HepG2 (cell line): ENCODE data around the gene NDUFAF3. TPM values are rescaled to one million over a fixed set of nuclear protein-coding genes. Genes with fewer than 3 reads are reported as not detected.

ENCODE experiments used
- ATF7-NPFF ChIP-seq: sonication (generic); formaldehyde crosslinking; IDR thresholded peaks from 2 replicates; pipeline ENCODE4 v1.8.1; 2023; ENCODE audit warnings: mild to moderate bottlenecking, low read depth, missing genetic modification reagents, moderate library complexity
- CEBPZ ChIP-seq: IDR thresholded peaks from 2 replicates; pipeline ENCODE4 v1.6.1; 2012; ENCODE audit warnings: low read length, improper control_type of control experiment
- HDAC1 ChIP-seq: sonication (generic); formaldehyde crosslinking; IDR thresholded peaks from 2 replicates; pipeline ENCODE4 v1.5.1; 2020; ENCODE audit warnings: mild to moderate bottlenecking, missing genetic modification reagents
- IRF1 ChIP-seq: sonication (generic); formaldehyde crosslinking; IDR thresholded peaks from 2 replicates; pipeline ENCODE4 v1.4.0; 2020; ENCODE audit warnings: low read depth, mild to moderate bottlenecking, missing genetic modification reagents
- KLF16 ChIP-seq, 2 experiments: sonication (generic) in 1 of 2; formaldehyde crosslinking in 1 of 2; IDR thresholded peaks; 2 replicates each; pipeline versions ENCODE4 v1.6.1 to v1.8.0; 2016 to 2023; ENCODE audit warnings: missing genetic modification reagents in 2 of 2, missing compliant biosample characterization in 1 of 2
- MXD1 ChIP-seq: sonication (generic); formaldehyde crosslinking; IDR thresholded peaks from 2 replicates; pipeline ENCODE4 v1.4.0; 2020; ENCODE audit warnings: mild to moderate bottlenecking, missing genetic modification reagents
- NR2F2 ChIP-seq: IDR thresholded peaks from 2 replicates; pipeline ENCODE4 v1.6.1; 2012; ENCODE audit warnings: low read depth, inconsistent platforms, borderline replicate concordance
- PTBP1 ChIP-seq: fragments of 200-400 bp; formaldehyde crosslinking; IDR thresholded peaks from 2 replicates; pipeline ENCODE4 v1.6.1; 2018; ENCODE audit warnings: low read length, low read depth; ENCODE audit not compliant: poor library complexity, severe bottlenecking
- SMC3 ChIP-seq: IDR thresholded peaks from 2 replicates; pipeline ENCODE4 v1.6.1; 2011; ENCODE audit warnings: low read length, improper control_type of control experiment
- SOX5 ChIP-seq: IDR thresholded peaks from 2 replicates; pipeline ENCODE4 v1.6.1; 2016; ENCODE audit warnings: borderline replicate concordance
- SP2 ChIP-seq: sonication (generic); formaldehyde crosslinking; IDR thresholded peaks from 2 replicates; pipeline ENCODE4 v1.5.1; 2020; ENCODE audit warnings: mild to moderate bottlenecking, missing genetic modification reagents
- ZBTB26 ChIP-seq: IDR thresholded peaks from 2 replicates; pipeline ENCODE4 v1.6.1; 2016; ENCODE audit warnings: missing compliant biosample characterization, missing genetic modification reagents, borderline replicate concordance
- ZKSCAN8 ChIP-seq: IDR thresholded peaks from 2 replicates; pipeline ENCODE4 v1.6.1; 2016; ENCODE audit warnings: borderline replicate concordance, missing genetic modification reagents, missing compliant biosample characterization
- ZNF205 ChIP-seq: IDR thresholded peaks from 2 replicates; pipeline ENCODE4 v1.6.1; 2018; ENCODE audit warnings: missing biosample characterization, missing genetic modification reagents
- ZNF687 ChIP-seq: sonication (generic); formaldehyde crosslinking; IDR thresholded peaks from 2 replicates; pipeline ENCODE4 v1.5.1; 2020; ENCODE audit warnings: mild to moderate bottlenecking, missing genetic modification reagents, moderate library complexity
- ZNF747 ChIP-seq: sonication (generic); formaldehyde crosslinking; IDR thresholded peaks from 2 replicates; pipeline ENCODE4 v1.8.1; 2023; ENCODE audit warnings: missing genetic modification reagents, mild to moderate bottlenecking, borderline replicate concordance
- ZNF792 ChIP-seq: IDR thresholded peaks from 2 replicates; pipeline ENCODE4 v1.6.1; 2016
- polyA plus RNA-seq, 8 experiments: library from polyadenylated mRNA; depleted of rRNA in 3 of 8; stranded (reverse) in 7 of 8; unstranded in 1 of 8; fragments of >200 nt; fragmentation: Illumina TruSeq in 4 of 8; extraction: Trizol in 4 of 8; gene quantifications; 2 replicates each; pipeline versions ENCODE4 v1.2.1 to v1.2.3, GENCODE V29; 2011 to 2016; ENCODE audit warnings: low read depth in 4 of 8, missing spikeins in 1 of 8, mixed read lengths in 1 of 8; ENCODE audit not compliant: insufficient read depth in 1 of 8
- total RNA-seq, 5 experiments: library from RNA; depleted of rRNA; stranded (reverse); fragments of >200 nt; fragmentation: Illumina TruSeq; extraction: Trizol; gene quantifications; 2 replicates each; pipeline ENCODE4 v1.2.3, GENCODE V29; 2016; ENCODE audit warnings: low read depth in 1 of 5

The NDUFAF3 gene
- total and polyA plus RNA-seq, 2 of the 13 experiments (the other 11 are each of a cell fraction or from before 2014, with no cell fraction given), result 39.0 to 50.0 TPM

GRCh38 chr3:49021813-49022687 lies at the start of gene NDUFAF3 (continued):
- no peak for TF ChIP-seq PTBP1
- TF ChIP-seq ZNF792 (CRISPR knock-in tag), result no peak; the same call in 1 of the 2 replicates
- peak; percentile 88 for TF ChIP-seq HDAC1 (CRISPR knock-in tag)
- peak; percentile 92 for TF ChIP-seq ZNF747 (CRISPR knock-in tag)
- no peak; a peak in 2 of 4 replicates for TF ChIP-seq KLF16 (CRISPR knock-in tag; IDR thresholded peaks at IDR 0.05)
- TF ChIP-seq SMC3, result no peak
- TF ChIP-seq ZBTB26 (CRISPR knock-in tag), result no peak; the same call in none of the 2 replicates
- no peak for TF ChIP-seq CEBPZ
- peak; percentile 65; the same call in 1 of the 2 replicates for TF ChIP-seq ZNF205 (CRISPR knock-in tag)
- TF ChIP-seq IRF1, result no peak
- peak; percentile 40 for TF ChIP-seq SP2 (CRISPR knock-in tag)
- TF ChIP-seq SOX5, result no peak
- TF ChIP-seq ZKSCAN8 (CRISPR knock-in tag), result no peak; the same call in 1 of the 2 replicates
- TF ChIP-seq NR2F2, result peak; percentile 15; the same call in 1 of the 2 replicates
- TF ChIP-seq ATF7-NPFF, result peak; percentile 65; the same call in 1 of the 2 replicates
- 0 out of 2 replicates have a peak, but pooled peaks have one; percentile 45 for TF ChIP-seq MXD1 (CRISPR knock-in tag)
- peak; percentile 84 for TF ChIP-seq ZNF687 (CRISPR knock-in tag)
